HCT116 (cell line): Measurements from ENCODE around the gene TPBG. TPM values are rescaled to one million over a fixed set of nuclear protein-coding genes. Genes with fewer than 3 reads are reported as not detected.
A peak's percentile ranks its signal among the peaks of the same experiment; 100 is the strongest.

Source experiments
- ATAC-seq: fragments of 200-7000 bp; cut with Tn5 transposase; 2 replicates; pipeline ENCODE4 v1.9.1; 2020; ENCODE audit warnings: mild to moderate bottlenecking, moderate library complexity
- BruUV-seq: library from RNA; stranded (reverse); fragments of 400-500 nt; replicated peaks from 2 replicates; lab custom pipeline; 2021; lab: Mats Ljungman, UMichigan
- CTCF ChIA-PET: fragments of 300-600 bp; sonication (Branson Sonifier 250); formaldehyde crosslinking; loops from one replicate; lab custom pipeline; 2021; ENCODE audit warnings: antibody characterized with exemption; lab: Charles Lee
- POLR2A ChIA-PET: fragments of 300-600, 350-600 bp; sonication (Branson Sonifier 250); formaldehyde crosslinking; loops from one replicate; lab custom pipeline; 2021; ENCODE audit warnings: antibody characterized with exemption; lab: Charles Lee
- RAD21 ChIA-PET, 2 experiments: fragments of 300-600 bp; sonication (Branson Sonifier 250); formaldehyde crosslinking; loops; one replicate each; lab custom pipeline; 2023; ENCODE audit warnings: low total read pairs in 2 of 2; ENCODE audit not compliant: uncharacterized antibody in 2 of 2, unreplicated experiment in 2 of 2, low non-redundant PET in 1 of 2; lab: Charles Lee
- DNase-seq: peaks from one replicate; pipeline ENCODE4 v3.0.0-alpha.2; 2010; ENCODE audit warnings: low read depth, low spot score
- H2AFZ ChIP-seq: fragments of 200-600 bp; shearing (Covaris generic), sonication (generic); 2 replicates; pipeline ENCODE4 v1.6.1; 2017; ENCODE audit warnings: low read depth, mixed run types, mixed read lengths, antibody characterized with exemption, low read length; ENCODE audit not compliant: poor library complexity, severe bottlenecking
- H3K27ac ChIP-seq: 2 replicates; pipeline ENCODE4 v1.5.1; 2012; ENCODE audit warnings: low read depth, low read length
- H3K27me3 ChIP-seq: fragments of 200-600 bp; sonication (generic); 2 replicates; pipeline ENCODE4 v1.6.1; 2016; ENCODE audit warnings: mixed run types, low read length, mixed read lengths; ENCODE audit not compliant: insufficient read depth
- H3K36me3 ChIP-seq, 2 experiments: fragments of 200-500 bp in 1 of 2; fragments of 200-600 bp in 1 of 2; sonication (Bioruptor generic) in 1 of 2; sonication (generic) in 1 of 2; 2 replicates each; pipeline versions ENCODE4 v1.5.1 to v1.6.1; 2014 to 2016; ENCODE audit warnings: low read length in 2 of 2, inconsistent platforms in 1 of 2, mixed read lengths in 1 of 2, mixed run types in 1 of 2; ENCODE audit not compliant: insufficient read depth in 2 of 2, control insufficient read depth in 1 of 2
- H3K4me1 ChIP-seq, 2 experiments: fragments of 200-600 bp in 1 of 2; sonication (generic) in 1 of 2; 2 replicates each; pipeline versions ENCODE4 v1.5.1 to v1.6.1; 2012 to 2017; ENCODE audit warnings: low read length in 2 of 2, inconsistent platforms in 1 of 2, mild to moderate bottlenecking in 1 of 2, mixed read lengths in 1 of 2, mixed run types in 1 of 2, moderate library complexity in 1 of 2; ENCODE audit not compliant: insufficient read depth in 2 of 2, control insufficient read depth in 1 of 2
- H3K4me2 ChIP-seq: fragments of 200-600 bp; sonication (generic); 2 replicates; pipeline ENCODE4 v1.6.1; 2017; ENCODE audit warnings: mixed run types, low read length, mixed read lengths
- H3K4me3 ChIP-seq, 2 experiments: fragments of 200-600 bp in 1 of 2; sonication (generic) in 1 of 2; replicated peaks in 1 of 2; 2 replicates each; pipeline ENCODE4 v1.5.1; 2011 to 2016; ENCODE audit warnings: low read length in 2 of 2, control low read depth in 1 of 2, low read depth in 1 of 2, mild to moderate bottlenecking in 1 of 2, mixed read lengths in 1 of 2, mixed run types in 1 of 2
- H3K79me2 ChIP-seq: fragments of 200-600 bp; sonication (generic); 2 replicates; pipeline ENCODE4 v1.6.1; 2017; ENCODE audit warnings: mild to moderate bottlenecking, mixed run types, low read length, moderate library complexity, mixed read lengths; ENCODE audit not compliant: insufficient read depth
- H3K9ac ChIP-seq: fragments of 200-600 bp; sonication (generic); 2 replicates; pipeline ENCODE4 v1.6.1; 2016; ENCODE audit warnings: low read length, mixed read lengths
- H3K9me2 ChIP-seq: fragments of 200-600 bp; sonication (generic), shearing (Covaris generic); 2 replicates; pipeline ENCODE4 v1.6.1; 2017; ENCODE audit warnings: mixed run types, mild to moderate bottlenecking, moderate library complexity; ENCODE audit not compliant: insufficient read depth
- H3K9me3 ChIP-seq, 2 experiments: fragments of 200-500 bp in 1 of 2; fragments of 200-600 bp in 1 of 2; sonication (Bioruptor generic) in 1 of 2; sonication (generic) in 1 of 2; 2 replicates each; pipeline ENCODE4 v1.6.1; 2014 to 2017; ENCODE audit warnings: low read length in 2 of 2, mixed read lengths in 2 of 2, inconsistent platforms in 1 of 2, low read depth in 1 of 2, mild to moderate bottlenecking in 1 of 2, mixed run types in 1 of 2, moderate library complexity in 1 of 2; ENCODE audit not compliant: control insufficient read depth in 1 of 2, insufficient read depth in 1 of 2
- H4K20me1 ChIP-seq: fragments of 200-600 bp; sonication (generic), shearing (Covaris generic); 2 replicates; pipeline ENCODE4 v1.6.1; 2017; ENCODE audit warnings: mixed run types, mild to moderate bottlenecking, moderate library complexity; ENCODE audit not compliant: insufficient read depth
- CBX3 ChIP-seq: IDR thresholded peaks from 2 replicates; pipeline ENCODE4 v1.6.1; 2012; ENCODE audit warnings: low read depth
- EGR1 ChIP-seq: IDR thresholded peaks from 2 replicates; pipeline ENCODE4 v1.6.1; 2012; ENCODE audit warnings: low read depth
- FOSL1 ChIP-seq: IDR thresholded peaks from 2 replicates; pipeline ENCODE4 v1.6.1; 2012; ENCODE audit warnings: low read depth
- RAD21 ChIP-seq: IDR thresholded peaks from 2 replicates; pipeline ENCODE4 v1.6.1; 2012; ENCODE audit warnings: low read depth, mild to moderate bottlenecking
- SRF ChIP-seq: IDR thresholded peaks from 2 replicates; pipeline ENCODE4 v1.6.1; 2012; ENCODE audit warnings: low read depth
- TCF7L2 ChIP-seq: IDR thresholded peaks from 2 replicates; pipeline ENCODE4 v1.7.0; 2011; ENCODE audit warnings: borderline replicate concordance, inconsistent platforms; ENCODE audit not compliant: insufficient read depth, insufficient read length; ENCODE audit errors: extremely low read depth
- ZNF274 ChIP-seq: fragments of 200-500 bp; sonication (Bioruptor generic); IDR thresholded peaks from 2 replicates; pipeline ENCODE4 v1.6.1; 2014; ENCODE audit warnings: mild to moderate bottlenecking, low read depth, low read length, inconsistent platforms
- intact Hi-C: fragments of 100-400 bp; cut with micrococcal nuclease; formaldehyde crosslinking; loops from 2 replicates; pipeline ENCODE4 v1.10.0; 2022
- total RNA-seq: library from RNA; stranded (reverse); gene quantifications from one replicate; pipeline ENCODE4 v1.2.1, GENCODE V29; 2021; ENCODE audit not compliant: unreplicated experiment

Gene TPBG
- total RNA-seq, 1 experiment from 2014 or later: 28.4 TPM

DNA sequence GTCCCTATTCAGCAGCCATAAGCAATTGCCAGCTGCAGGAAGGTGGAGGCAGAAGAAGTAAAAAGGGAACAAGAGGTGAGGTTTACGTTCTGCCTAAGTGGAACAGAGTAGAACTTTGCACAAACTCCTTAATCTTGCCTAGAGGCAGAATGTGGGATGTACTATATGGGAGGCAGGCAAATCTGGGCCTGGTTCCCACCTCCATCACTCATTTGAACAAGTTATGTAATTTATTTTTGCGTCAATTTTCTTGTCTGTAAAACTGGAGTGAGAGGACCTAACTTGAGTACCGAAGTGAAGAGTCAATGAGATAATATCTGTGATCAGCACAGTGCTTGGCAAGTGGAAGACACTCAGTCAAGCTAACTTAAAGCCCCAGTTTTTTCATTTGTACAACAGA lies 2.0 kb upstream of the TPBG start (continued):
- no peak for TF ChIP-seq SRF
- TF ChIP-seq CBX3: no peak
- no peak for TF ChIP-seq EGR1
- TF ChIP-seq, all 23 proteins: peak for 0

DNA sequence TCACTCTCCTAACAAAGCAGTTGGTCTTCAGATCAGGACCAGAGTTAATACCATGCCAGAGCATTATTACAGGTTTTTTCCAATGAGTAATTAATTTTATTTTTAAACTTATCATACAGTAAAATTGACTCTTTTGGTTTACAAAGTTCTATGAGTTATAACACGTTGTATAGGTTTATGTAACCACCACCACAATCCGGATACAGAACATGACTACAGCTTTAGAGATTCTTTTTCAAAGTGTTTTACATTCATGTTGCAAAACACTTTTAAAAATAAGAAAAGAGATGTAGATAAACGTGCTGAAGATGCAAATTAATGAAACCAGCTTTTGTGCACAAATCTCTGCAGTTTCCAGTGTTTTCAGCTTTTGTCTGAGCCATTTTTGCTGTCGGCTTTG lies 1.5 kb upstream of the TPBG start:
- peaks cover 0 to 6% of the 10 kb centered on the region in 2 experiments; a peak in 1 of 4 replicates for H3K36me3 ChIP-seq
- POLR2A ChIA-PET: no interaction called here
- no TSS peak for BruUV-seq
- ATAC-seq (no peak), DNase-seq (no peak)
- H3K4me1 ChIP-seq: peaks cover 12 to 19% of the 10 kb centered on the region in 2 experiments; a peak in 3 of 4 replicates
- H3K79me2 ChIP-seq: peaks cover 19% of the 10 kb centered on the region
- H3K9ac ChIP-seq: no peak overlapping the region
- no peak overlapping the region for H3K4me3 ChIP-seq
- RAD21 ChIA-PET: no interaction called here
- no peaks in the 10 kb centered on the region for H3K27me3 ChIP-seq
- TF ChIP-seq RAD21: no peak
- no peak for TF ChIP-seq FOSL1
- no peak for TF ChIP-seq CBX3
- intact Hi-C loops: loop anchor here (5.0 kb wide), 1 partner anchor 695 kb away; no protein-coding TSS in a partner anchor
- no peaks in the 10 kb centered on the region for H3K9me2 ChIP-seq
- H4K20me1 ChIP-seq: no peaks in the 10 kb centered on the region
- no peak overlapping the region for H2AFZ ChIP-seq
- H3K4me2 ChIP-seq: no peak overlapping the region
- H3K27ac ChIP-seq: no peak overlapping the region
- H3K9me3 ChIP-seq: no peaks in the 10 kb centered on the region
- CTCF ChIA-PET: interaction anchor here (1.4 kb wide), 1 partner anchor 14 kb away, joined by 3 read pairs; no protein-coding TSS in a partner anchor

DNA sequence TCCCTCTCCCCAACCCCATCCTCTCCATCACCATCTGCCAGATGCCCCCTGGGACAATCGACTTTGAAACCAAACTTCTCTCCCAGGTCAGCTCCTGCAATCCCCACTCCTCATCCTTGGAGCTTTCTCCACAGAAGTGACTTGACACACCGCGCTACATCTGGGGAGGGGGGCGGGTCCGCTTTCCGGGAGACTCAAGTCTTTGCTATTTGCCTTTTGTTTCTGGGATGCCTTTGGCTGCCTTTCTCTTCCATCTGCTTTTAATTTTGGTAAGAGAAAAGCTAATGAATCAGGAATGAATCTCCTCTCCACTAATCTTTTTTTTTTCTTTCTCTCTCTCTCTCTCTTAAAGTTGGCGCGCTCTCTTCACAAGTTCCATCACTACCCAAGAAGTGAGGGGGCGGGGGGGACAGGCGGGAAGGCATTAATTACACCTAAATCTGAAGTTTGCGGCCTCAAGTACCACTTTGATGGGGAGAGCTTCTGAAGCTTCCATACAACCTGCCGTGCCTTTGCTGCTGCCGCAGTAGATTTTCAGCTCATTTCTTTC lies 664 bp upstream of the TPBG start:
- H3K36me3 ChIP-seq: peaks cover 0 to 6% of the 10 kb centered on the region in 2 experiments; a peak in 1 of 4 replicates
- POLR2A ChIA-PET: interaction anchor here (0.6 to 1.0 kb wide), 2 partner anchors 34 to 910 kb away, joined by 3 read pairs; no protein-coding TSS in a partner anchor
- peak overlapping the region; percentile 97 for H2AFZ ChIP-seq
- no peaks in the 10 kb centered on the region for H3K9me3 ChIP-seq
- peak overlapping the region; percentile 75 for H3K4me2 ChIP-seq
- ATAC-seq (no peak), DNase-seq (no peak)
- intact Hi-C loops: loop anchor here (5.0 kb wide), 1 partner anchor 694 kb away; no protein-coding TSS in a partner anchor
- TSS peak; percentile 38 for BruUV-seq
- H3K79me2 ChIP-seq: peaks cover 19% of the 10 kb centered on the region
- peak overlapping the region; percentile 92 for H3K27ac ChIP-seq
- no peaks in the 10 kb centered on the region for H3K9me2 ChIP-seq
- H3K9ac ChIP-seq: peak overlapping the region; percentile 70
- no peaks in the 10 kb centered on the region for H4K20me1 ChIP-seq
- RAD21 ChIA-PET: no interaction called here
- peak overlapping the region; percentile 82 to 87 for H3K4me3 ChIP-seq
- H3K27me3 ChIP-seq: no peaks in the 10 kb centered on the region
- no peak for TF ChIP-seq ZNF274
- TF ChIP-seq FOSL1: 0 out of 2 replicates have a peak, but pooled peaks have one; percentile 8
- TF ChIP-seq TCF7L2: no peak
- CTCF ChIA-PET: interaction anchor here (1.0 to 1.4 kb wide), 2 partner anchors 15 to 92 kb away, joined by 3 read pairs; no protein-coding TSS in a partner anchor
- H3K4me1 ChIP-seq: peaks cover 12 to 19% of the 10 kb centered on the region in 2 experiments; a peak in 3 of 4 replicates
